SJCRH30 (cell line): Measurements from ENCODE around the gene ZNF30. TPM values are rescaled to one million over a fixed set of nuclear protein-coding genes. Genes with fewer than 3 reads are reported as not detected.

Experiments
- DNase-seq, 2 experiments: peaks; one replicate each; pipeline ENCODE4 v3.0.0-alpha.2; 2015 to 2020
- H3K27ac ChIP-seq: fragments of 250-450 bp; sonication (Bioruptor Pico); 2 replicates; pipeline ENCODE4 v1.5.1; 2020; ENCODE audit warnings: mild to moderate bottlenecking, moderate library complexity
- H3K27me3 ChIP-seq: fragments of 250-450 bp; sonication (Bioruptor Pico); 2 replicates; pipeline ENCODE4 v1.5.1; 2020; ENCODE audit warnings: mild to moderate bottlenecking, moderate library complexity
- H3K36me3 ChIP-seq: fragments of 250-450 bp; sonication (Bioruptor Pico); 2 replicates; pipeline ENCODE4 v1.5.1; 2020; ENCODE audit warnings: mild to moderate bottlenecking, moderate library complexity
- H3K4me1 ChIP-seq: fragments of 250-450 bp; sonication (Bioruptor Pico); 2 replicates; pipeline ENCODE4 v1.5.1; 2020; ENCODE audit warnings: mild to moderate bottlenecking, moderate library complexity
- H3K4me3 ChIP-seq: fragments of 250-450 bp; sonication (Bioruptor Pico); 2 replicates; pipeline ENCODE4 v1.5.1; 2020; ENCODE audit warnings: mild to moderate bottlenecking, moderate library complexity
- H3K9me3 ChIP-seq: fragments of 250-450 bp; sonication (Bioruptor Pico); replicated peaks from 2 replicates; pipeline ENCODE4 v1.5.1; 2020; ENCODE audit warnings: mild to moderate bottlenecking, moderate library complexity
- total RNA-seq: library from RNA; depleted of rRNA; stranded (reverse); fragments of >200 nt; shearing (Covaris generic); gene quantifications from 2 replicates; pipeline ENCODE4 v1.2.3, GENCODE V29; 2014

The ZNF30 gene
- total RNA-seq, 1 experiment from 2014 or later, result 3.8 TPM

GRCh38 chr19:34936184-34936583 lies 9.5 kb downstream of the ZNF30 start:
- no peak for DNase-seq
- H3K9me3 ChIP-seq, result no peaks in the 10 kb centered on the region
- H3K27ac ChIP-seq, result no peak overlapping the region
- H3K36me3 ChIP-seq, result peaks cover 14% of the 10 kb centered on the region
- no peak overlapping the region for H3K4me3 ChIP-seq
- H3K27me3 ChIP-seq, result no peaks in the 10 kb centered on the region
- H3K4me1 ChIP-seq, result no peaks in the 10 kb centered on the region

GRCh38 chr19:34938886-34939285 lies 12.2 kb downstream of the ZNF30 start:
- no peak for DNase-seq
- no peak overlapping the region for H3K4me3 ChIP-seq
- H3K27me3 ChIP-seq, result no peaks in the 10 kb centered on the region
- peaks cover 8% of the 10 kb centered on the region for H3K36me3 ChIP-seq
- H3K4me1 ChIP-seq, result no peaks in the 10 kb centered on the region
- no peak overlapping the region for H3K27ac ChIP-seq
- peaks cover 9% of the 10 kb centered on the region for H3K9me3 ChIP-seq

DNA sequence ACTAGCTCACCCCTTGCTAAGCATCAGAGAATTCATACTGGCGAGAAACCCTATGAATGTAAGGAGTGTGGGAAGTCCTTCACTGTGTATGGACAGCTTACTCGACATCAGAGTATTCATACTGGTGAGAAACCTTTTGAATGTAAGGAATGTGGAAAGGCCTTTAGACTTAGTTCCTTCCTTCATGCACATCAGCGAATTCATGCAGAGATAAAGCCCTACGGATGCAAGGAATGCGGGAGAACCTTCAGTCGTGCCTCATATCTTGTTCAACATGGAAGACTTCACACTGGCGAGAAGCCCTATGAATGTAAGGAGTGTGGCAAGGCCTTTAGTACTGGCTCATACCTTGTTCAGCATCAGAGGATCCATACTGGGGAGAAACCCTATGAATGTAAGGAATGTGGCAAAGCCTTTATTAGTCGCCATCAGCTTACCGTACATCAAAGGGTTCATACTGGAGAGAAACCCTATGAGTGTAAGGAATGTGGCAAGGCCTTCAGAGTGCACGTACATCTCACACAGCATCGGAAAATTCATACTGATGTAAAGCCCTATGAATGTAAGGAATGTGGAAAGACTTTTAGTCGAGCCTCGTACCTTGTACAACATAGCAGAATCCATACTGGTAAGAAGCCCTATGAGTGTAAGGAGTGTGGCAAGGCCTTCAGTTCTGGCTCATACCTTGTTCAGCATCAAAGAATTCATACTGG lies 17.3 kb downstream of the ZNF30 start:
- peaks cover 26% of the 10 kb centered on the region for H3K9me3 ChIP-seq
- no peaks in the 10 kb centered on the region for H3K27me3 ChIP-seq
- H3K4me3 ChIP-seq, result no peak overlapping the region
- no peak overlapping the region for H3K27ac ChIP-seq
- peaks cover 7% of the 10 kb centered on the region for H3K36me3 ChIP-seq
- H3K4me1 ChIP-seq, result no peaks in the 10 kb centered on the region
- no peak for DNase-seq

GRCh38 chr19:34953092-34953491 lies 26.4 kb downstream of the ZNF30 start:
- Histone ChIP-seq H3K27me3 (no peaks in the 10 kb centered on the region), H3K36me3 (no peaks in the 10 kb centered on the region; the same call in 1 of the 2 replicates), H3K4me3 (no peak overlapping the region), H3K9me3 (no peaks in the 10 kb centered on the region; the same call in 1 of the 2 replicates), H3K4me1 (no peaks in the 10 kb centered on the region), H3K27ac (no peak overlapping the region)
- no peak for DNase-seq

DNA sequence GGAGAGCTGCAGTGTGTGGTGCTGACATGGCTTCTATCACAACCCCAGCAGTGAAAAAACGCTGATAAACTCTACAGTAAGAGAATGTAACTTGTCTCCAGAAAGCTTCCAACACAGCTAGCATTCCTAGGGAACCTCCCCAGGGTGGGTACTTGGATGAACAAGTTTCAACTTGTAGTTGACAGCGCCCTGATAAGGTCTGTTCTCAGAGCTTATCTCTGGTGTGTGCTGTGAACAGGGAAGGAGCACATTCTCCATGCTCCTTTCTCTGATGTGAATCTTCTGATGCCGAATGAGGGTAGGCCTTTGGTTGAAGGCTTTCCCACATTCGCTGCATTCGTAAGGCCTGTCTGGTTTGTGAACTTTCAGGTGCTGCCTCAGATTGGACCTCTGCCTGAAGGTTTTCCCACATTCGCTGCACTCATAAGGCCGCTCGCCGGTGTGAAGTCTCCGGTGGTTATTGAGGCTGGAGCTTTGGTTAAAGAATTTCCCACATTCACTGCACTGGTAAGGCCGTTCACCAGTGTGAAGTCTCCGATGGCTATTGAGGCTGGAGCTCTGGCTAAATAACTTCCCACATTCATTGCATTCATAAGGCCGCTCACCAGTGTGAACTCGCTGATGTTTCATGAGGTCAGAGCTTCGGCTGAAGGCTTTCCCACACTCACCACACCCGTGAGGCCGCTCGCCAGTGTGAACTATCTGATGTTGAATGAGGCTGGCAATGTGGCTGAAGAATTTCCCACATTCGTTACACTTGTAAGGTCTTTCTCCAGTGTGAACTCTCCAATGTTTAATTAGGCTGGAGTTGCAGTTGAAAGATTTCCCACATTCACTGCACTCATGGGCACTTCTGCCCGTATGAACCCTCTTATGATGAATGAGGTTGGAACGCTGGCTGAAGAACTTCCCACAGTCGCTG lies 31.4 kb downstream of the ZNF30 start:
- peaks cover 3% of the 10 kb centered on the region; the same call in 1 of the 2 replicates for H3K4me1 ChIP-seq
- H3K27me3 ChIP-seq, result no peaks in the 10 kb centered on the region
- H3K27ac ChIP-seq, result no peak overlapping the region
- no peaks in the 10 kb centered on the region; the same call in 1 of the 2 replicates for H3K36me3 ChIP-seq
- no peak overlapping the region for H3K4me3 ChIP-seq
- H3K9me3 ChIP-seq, result no peaks in the 10 kb centered on the region; the same call in 1 of the 2 replicates
- DNase-seq, result no peak

DNA sequence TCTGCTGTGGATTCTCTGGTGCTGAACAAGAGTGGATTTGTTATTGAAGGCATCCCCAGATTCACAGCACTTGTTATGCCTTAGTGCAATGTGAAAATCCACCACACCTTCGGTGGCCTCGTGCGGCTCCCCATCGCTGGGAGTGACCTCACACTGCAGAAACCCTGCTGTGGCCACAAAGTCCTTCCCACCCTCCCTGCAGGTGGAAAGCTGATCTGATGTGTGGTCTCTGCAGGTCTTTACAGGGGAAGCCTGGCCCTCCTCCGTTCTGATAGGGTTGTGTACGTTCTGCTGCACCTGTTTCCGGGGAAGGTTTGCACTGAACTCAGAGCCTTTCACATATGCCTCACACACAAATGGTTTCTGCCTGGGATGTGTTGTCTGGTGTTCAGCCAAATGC lies 32.3 kb downstream of the ZNF30 start:
- no peak overlapping the region for H3K4me3 ChIP-seq
- no peaks in the 10 kb centered on the region; the same call in 1 of the 2 replicates for H3K9me3 ChIP-seq
- DNase-seq, result no peak
- H3K27ac ChIP-seq, result no peak overlapping the region
- H3K4me1 ChIP-seq, result peaks cover 3% of the 10 kb centered on the region; the same call in 1 of the 2 replicates
- no peaks in the 10 kb centered on the region for H3K27me3 ChIP-seq
- no peaks in the 10 kb centered on the region; the same call in 1 of the 2 replicates for H3K36me3 ChIP-seq

- Histone ChIP-seq H3K4me1 (peaks cover 3% of the 10 kb centered on the region; the same call in 1 of the 2 replicates), H3K27ac (no peak overlapping the region), H3K27me3 (no peaks in the 10 kb centered on the region), H3K4me3 (no peak overlapping the region), H3K36me3 (no peaks in the 10 kb centered on the region; the same call in 1 of the 2 replicates), H3K9me3 (no peaks in the 10 kb centered on the region; the same call in 1 of the 2 replicates)
- DNase-seq, result peak; percentile 61 to 69
Measured at GRCh38 chr19:34960103-34960805, 33.6 kb downstream of the ZNF30 start.

DNA sequence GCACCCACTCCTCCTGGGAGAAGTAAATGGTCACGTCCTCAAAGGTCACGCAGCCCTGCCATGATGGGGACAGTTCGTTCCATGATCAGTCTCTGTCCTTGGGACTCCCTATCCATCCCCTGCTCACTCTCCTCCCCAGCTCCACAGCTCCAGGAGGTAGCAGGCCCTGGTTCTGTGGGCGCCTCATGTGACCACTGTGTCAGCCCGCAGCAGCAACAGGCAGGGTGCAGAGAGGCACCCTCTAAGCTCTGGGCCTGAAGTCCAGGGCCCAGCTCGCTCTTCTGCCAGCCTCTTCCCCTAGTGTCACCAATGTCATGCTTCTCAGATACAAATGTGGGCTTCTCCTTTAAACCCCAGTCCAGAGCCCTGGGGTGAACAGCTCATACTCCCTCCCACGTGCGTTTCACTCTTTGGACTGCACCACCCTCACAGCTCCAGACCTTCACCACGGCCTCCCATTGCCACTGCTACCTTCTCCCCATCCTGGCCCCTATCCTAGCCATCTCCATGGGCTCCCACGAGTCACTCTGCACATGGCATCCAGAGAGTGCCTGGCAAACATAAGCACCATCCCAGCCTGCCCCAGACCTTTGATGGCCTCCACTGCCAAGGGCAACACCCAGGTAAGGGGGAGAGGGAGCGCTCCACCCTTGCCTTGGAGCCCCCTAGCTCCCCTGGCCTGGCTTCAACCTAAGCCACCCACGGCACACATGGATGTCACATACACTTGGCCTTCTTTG lies 34.4 kb downstream of the ZNF30 start:
- peaks cover 3% of the 10 kb centered on the region; the same call in 1 of the 2 replicates for H3K4me1 ChIP-seq
- H3K27ac ChIP-seq, result no peak overlapping the region
- H3K4me3 ChIP-seq, result no peak overlapping the region
- no peaks in the 10 kb centered on the region; the same call in 1 of the 2 replicates for H3K9me3 ChIP-seq
- no peaks in the 10 kb centered on the region for H3K27me3 ChIP-seq
- H3K36me3 ChIP-seq, result no peaks in the 10 kb centered on the region; the same call in 1 of the 2 replicates
- DNase-seq, result no peak

DNA sequence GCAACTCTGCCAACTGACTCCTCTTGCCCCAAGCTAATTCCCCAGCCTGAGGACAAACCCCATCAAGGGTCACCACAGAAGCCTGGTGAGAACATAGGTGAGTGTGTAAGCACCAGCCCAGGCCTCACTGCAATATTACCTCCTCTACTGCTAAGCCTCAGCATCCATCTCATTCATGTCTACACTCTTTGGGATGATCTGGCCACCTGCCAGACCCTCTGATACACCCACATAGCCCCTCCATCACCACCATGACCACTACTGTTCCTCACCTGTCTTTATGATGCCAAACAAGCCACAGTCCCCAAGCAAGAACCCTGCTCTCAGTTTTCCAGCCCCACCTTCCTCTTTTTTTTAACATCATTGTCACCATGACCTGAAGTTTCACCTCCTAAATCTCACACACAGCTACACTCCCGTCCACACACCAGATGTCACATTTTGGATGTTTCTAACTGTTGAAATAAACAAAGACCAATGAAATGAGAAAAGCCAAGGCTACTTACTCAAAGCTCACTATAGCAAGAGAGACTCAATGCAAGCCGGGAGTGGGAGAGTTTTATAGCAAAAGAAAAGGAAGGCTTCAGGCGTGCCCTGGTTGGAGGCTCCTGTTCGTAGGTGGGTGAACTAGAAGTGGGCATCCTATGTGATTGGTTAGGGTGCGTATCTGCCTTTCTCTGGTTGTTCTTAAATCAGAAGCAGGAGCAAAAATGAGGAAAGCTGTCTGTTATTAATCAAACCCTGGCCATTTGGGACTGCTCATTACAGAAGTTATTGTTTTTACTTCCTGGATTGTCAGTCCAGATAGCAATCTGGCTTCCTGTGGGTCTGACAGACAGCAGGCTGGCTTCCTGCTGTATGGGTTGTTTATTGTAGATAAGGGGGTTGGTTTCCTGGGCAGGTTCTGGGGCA lies 35.3 kb downstream of the ZNF30 start:
- H3K4me3 ChIP-seq, result no peak overlapping the region
- H3K27me3 ChIP-seq, result no peaks in the 10 kb centered on the region
- no peak overlapping the region for H3K27ac ChIP-seq
- peaks cover 3% of the 10 kb centered on the region; the same call in 1 of the 2 replicates for H3K4me1 ChIP-seq
- H3K9me3 ChIP-seq, result peaks cover 2% of the 10 kb centered on the region; the same call in 1 of the 2 replicates
- no peak for DNase-seq
- no peaks in the 10 kb centered on the region; the same call in 1 of the 2 replicates for H3K36me3 ChIP-seq

DNA sequence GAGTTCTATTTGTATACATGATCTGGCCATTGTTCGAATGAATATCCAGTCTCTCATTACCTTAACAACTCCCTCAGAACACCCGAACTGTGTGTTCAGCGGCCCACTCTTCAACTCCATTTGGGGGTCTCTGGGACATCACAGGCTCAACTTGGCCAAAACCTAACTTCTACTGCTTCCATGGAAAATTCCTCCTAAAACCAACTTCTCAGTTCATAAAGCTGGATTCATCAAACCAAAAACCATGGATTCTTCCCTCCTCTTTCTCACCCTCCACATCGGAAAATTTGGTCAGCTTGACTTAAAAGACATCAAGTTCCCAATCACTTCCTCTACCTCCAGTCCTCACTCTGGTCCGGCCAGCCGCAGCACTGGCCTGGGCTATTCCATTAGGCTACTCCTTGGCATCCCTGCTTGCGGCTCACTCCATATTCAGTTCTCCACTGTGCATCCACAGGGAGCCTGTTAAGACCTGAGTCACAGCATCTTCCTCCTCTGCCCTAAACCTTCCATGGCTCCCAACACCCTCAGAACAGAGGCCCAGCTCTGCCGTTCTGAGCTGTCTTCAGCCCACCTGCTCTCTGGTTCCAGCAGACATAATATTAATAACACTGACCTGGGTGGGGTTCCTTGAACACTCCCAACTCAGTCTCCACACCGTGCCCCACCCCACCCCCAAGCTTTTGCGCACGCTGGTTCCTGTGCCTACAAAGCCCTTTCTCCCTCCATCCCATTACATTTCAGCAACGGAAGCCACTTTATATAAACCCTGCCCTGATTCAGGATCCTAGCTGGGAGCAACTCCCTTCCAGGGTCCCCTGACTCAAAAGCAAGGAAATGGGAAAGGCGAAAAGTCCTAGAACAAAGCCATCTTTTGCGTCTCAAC lies 36.2 kb downstream of the ZNF30 start:
- Histone ChIP-seq H3K4me1 (peaks cover 3% of the 10 kb centered on the region; the same call in 1 of the 2 replicates), H3K36me3 (no peaks in the 10 kb centered on the region), H3K27ac (no peak overlapping the region), H3K4me3 (peak overlapping the region; percentile 60), H3K27me3 (no peaks in the 10 kb centered on the region), H3K9me3 (peaks cover 3% of the 10 kb centered on the region; the same call in 1 of the 2 replicates)
- DNase-seq, result no peak

DNA sequence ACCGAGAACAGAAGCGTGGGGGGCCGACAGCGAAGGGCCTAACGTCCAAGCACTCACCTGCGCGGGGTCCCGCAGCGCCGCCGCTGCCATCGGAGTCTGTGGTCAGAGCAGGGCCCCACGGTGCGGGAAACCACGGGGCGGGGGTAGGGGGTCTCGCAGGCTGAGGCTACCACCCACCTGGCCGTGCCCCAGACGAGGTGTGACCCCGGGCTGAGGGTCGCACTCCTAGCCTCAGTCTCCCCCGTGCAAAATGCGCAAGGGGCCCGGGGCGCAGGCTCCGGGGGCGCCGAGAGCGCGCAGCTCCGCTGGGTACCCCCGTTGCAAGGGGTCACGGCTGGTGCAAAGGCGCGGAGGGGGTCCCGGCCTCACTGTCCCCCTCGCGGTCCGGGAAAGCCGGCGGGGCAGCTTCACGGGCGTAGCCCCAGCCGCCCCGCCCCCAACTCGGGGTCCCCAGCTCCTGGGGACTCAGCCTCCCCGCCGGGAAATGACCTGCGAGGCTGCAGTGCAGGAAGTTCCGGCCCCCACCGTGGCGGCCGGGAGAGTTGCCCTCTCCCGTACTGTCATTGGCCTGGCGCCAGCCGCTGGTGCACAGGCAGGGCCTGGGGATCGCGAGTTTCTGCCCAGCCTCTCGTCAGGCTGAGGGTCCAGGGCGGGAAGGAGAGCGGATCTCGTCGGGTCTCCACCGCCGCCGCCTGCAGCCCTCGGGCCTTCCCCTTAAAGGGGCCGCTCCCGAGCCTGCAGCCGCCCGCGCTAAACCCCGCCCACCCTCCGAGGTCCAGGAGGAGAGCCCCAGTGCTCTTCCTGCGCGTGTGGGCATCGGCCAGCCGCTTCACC lies 37.1 kb downstream of the ZNF30 start, which contains the start of gene ZNF792:
Gene ZNF792, minus strand, starts transcription at position 657 of the 834 bp plus-strand sequence. Its CDS starts 567 bp downstream, at position 90.
- Histone ChIP-seq H3K27me3 (no peaks in the 10 kb centered on the region), H3K36me3 (no peaks in the 10 kb centered on the region), H3K9me3 (peaks cover 6% of the 10 kb centered on the region), H3K27ac (no peak within 1 kb of the TSS), H3K4me3 (peak within 1 kb of the TSS; percentile 60), H3K4me1 (peaks cover 3% of the 10 kb centered on the region; the same call in 1 of the 2 replicates)
- peak; percentile 67 to 68 for DNase-seq
